HUES6 (cell line): ENCODE measurements around the gene KAT6B.

ENCODE experiments used
- H3K27ac ChIP-seq: 2 replicates; pipeline ENCODE4 v1.7.0; 2013; ENCODE audit warnings: low read depth, mild to moderate bottlenecking, low read length, inconsistent platforms
- H3K27me3 ChIP-seq: 2 replicates; pipeline ENCODE4 v1.6.1; 2013; ENCODE audit warnings: low read length; ENCODE audit not compliant: control insufficient read depth, insufficient read depth
- H3K36me3 ChIP-seq: 2 replicates; pipeline ENCODE4 v1.6.1; 2013; ENCODE audit warnings: low read length; ENCODE audit not compliant: control insufficient read depth, insufficient read depth
- H3K4me1 ChIP-seq: 2 replicates; pipeline ENCODE4 v1.6.1; 2013; ENCODE audit warnings: low read length; ENCODE audit not compliant: control insufficient read depth, insufficient read depth
- H3K4me3 ChIP-seq: 2 replicates; pipeline ENCODE4 v1.5.1; 2013; ENCODE audit warnings: low read depth, low read length
- H3K9ac ChIP-seq: one replicate; pipeline ENCODE4 v1.6.1; 2013; ENCODE audit warnings: mild to moderate bottlenecking, low read length
- H3K9me3 ChIP-seq: 2 replicates; pipeline ENCODE4 v1.6.1; 2013; ENCODE audit warnings: low read depth, low read length; ENCODE audit not compliant: control insufficient read depth, insufficient read depth

KAT6B gene

GRCh38 chr10:74936577-74937265 lies 110.3 kb downstream of the KAT6B start:
- Histone ChIP-seq H3K4me1 (peaks cover 6% of the 10 kb centered on the region; the same call in 1 of the 2 replicates), H3K9ac (no peak overlapping the region), H3K27me3 (no peaks in the 10 kb centered on the region), H3K27ac (no peak overlapping the region), H3K9me3 (no peaks in the 10 kb centered on the region), H3K4me3 (no peak overlapping the region), H3K36me3 (no peaks in the 10 kb centered on the region)

- peaks cover 6% of the 10 kb centered on the region; the same call in 1 of the 2 replicates for H3K4me1 ChIP-seq
- H3K36me3 ChIP-seq: no peaks in the 10 kb centered on the region
- no peaks in the 10 kb centered on the region for H3K27me3 ChIP-seq
- no peak overlapping the region for H3K9ac ChIP-seq
- no peak overlapping the region for H3K4me3 ChIP-seq
- no peak overlapping the region for H3K27ac ChIP-seq
- no peaks in the 10 kb centered on the region for H3K9me3 ChIP-seq
These were observed 111.0 kb downstream of the KAT6B start for GRCh38 chr10:74937266-74937856.

GRCh38 chr10:74944205-74944604 lies 117.8 kb downstream of the KAT6B start:
- Histone ChIP-seq H3K4me1 (no peaks in the 10 kb centered on the region), H3K27me3 (no peaks in the 10 kb centered on the region), H3K9ac (no peak overlapping the region), H3K36me3 (no peaks in the 10 kb centered on the region), H3K4me3 (no peak overlapping the region), H3K9me3 (no peaks in the 10 kb centered on the region), H3K27ac (no peak overlapping the region)

- Histone ChIP-seq H3K36me3 (no peaks in the 10 kb centered on the region), H3K27ac (no peak overlapping the region), H3K27me3 (no peaks in the 10 kb centered on the region), H3K4me1 (no peaks in the 10 kb centered on the region), H3K9ac (no peak overlapping the region), H3K4me3 (no peak overlapping the region), H3K9me3 (no peaks in the 10 kb centered on the region)
These were observed 121.5 kb downstream of the KAT6B start for GRCh38 chr10:74947781-74948401.

GRCh38 chr10:74949034-74949832 lies 122.8 kb downstream of the KAT6B start:
- Histone ChIP-seq H3K9ac (no peak overlapping the region), H3K27ac (no peak overlapping the region), H3K4me1 (no peaks in the 10 kb centered on the region)

GRCh38 chr10:74949843-74950765 lies 123.7 kb downstream of the KAT6B start:
- no peak overlapping the region for H3K9ac ChIP-seq
- no peak overlapping the region for H3K4me3 ChIP-seq
- H3K9me3 ChIP-seq: no peaks in the 10 kb centered on the region
- no peaks in the 10 kb centered on the region for H3K27me3 ChIP-seq
- no peaks in the 10 kb centered on the region for H3K4me1 ChIP-seq
- no peaks in the 10 kb centered on the region for H3K36me3 ChIP-seq
- H3K27ac ChIP-seq: no peak overlapping the region

More at GRCh38 chr10:74949034-74949832, 122.8 kb downstream of the KAT6B start:
- no peak overlapping the region for H3K4me3 ChIP-seq
- H3K9me3 ChIP-seq: no peaks in the 10 kb centered on the region
- H3K27me3 ChIP-seq: no peaks in the 10 kb centered on the region
- no peaks in the 10 kb centered on the region for H3K36me3 ChIP-seq

- H3K27ac ChIP-seq: no peak overlapping the region
- no peak overlapping the region for H3K4me3 ChIP-seq
- H3K4me1 ChIP-seq: no peaks in the 10 kb centered on the region
- no peaks in the 10 kb centered on the region for H3K27me3 ChIP-seq
- H3K36me3 ChIP-seq: no peaks in the 10 kb centered on the region
- H3K9me3 ChIP-seq: no peaks in the 10 kb centered on the region
- H3K9ac ChIP-seq: no peak overlapping the region
These were observed 126.8 kb downstream of the KAT6B start for GRCh38 chr10:74953214-74953613.

GRCh38 chr10:74955796-74956195 lies 129.4 kb downstream of the KAT6B start:
- H3K36me3 ChIP-seq: no peaks in the 10 kb centered on the region
- H3K27ac ChIP-seq: no peak overlapping the region
- H3K4me1 ChIP-seq: no peaks in the 10 kb centered on the region
- H3K9ac ChIP-seq: no peak overlapping the region
- H3K4me3 ChIP-seq: no peak overlapping the region
- H3K9me3 ChIP-seq: no peaks in the 10 kb centered on the region
- H3K27me3 ChIP-seq: no peaks in the 10 kb centered on the region

GRCh38 chr10:74956555-74957111 lies 130.2 kb downstream of the KAT6B start:
- Histone ChIP-seq H3K27ac (no peak overlapping the region), H3K9me3 (no peaks in the 10 kb centered on the region), H3K9ac (no peak overlapping the region), H3K4me1 (no peaks in the 10 kb centered on the region), H3K36me3 (no peaks in the 10 kb centered on the region), H3K27me3 (no peaks in the 10 kb centered on the region), H3K4me3 (no peak overlapping the region)
